Pancreas (tissue), 10 donors: ENCODE measurements around the gene WTIP. TPM values are rescaled to one million over a fixed set of nuclear protein-coding genes. Genes with fewer than 3 reads are reported as not detected.

Experiments used
- ATAC-seq, 4 donors: fragments of 200-7000 bp; cut with Tn5 transposase; one replicate each; pipeline versions ENCODE4 v1.8.0 to v1.9.1; 2020; ENCODE audit warnings: mild to moderate bottlenecking in 4 of 4, moderate library complexity in 4 of 4
- DNase-seq, 6 donors: peaks; one replicate each; pipeline ENCODE4 v3.0.0-alpha.2; 2020
- FAIRE-seq: peaks from 2 replicates; lab custom pipeline; 2012; peaks lifted over from hg19 to GRCh38; lab: Jason Lieb, UNC
- H3K27ac ChIP-seq, 4 donors: fragments of 200-600 bp; sonication (generic); 1 replicate in 3 of 4; 2 replicates in 1 of 4; pipeline versions ENCODE4 v1.5.0 to v1.8.0; 2020
- H3K27me3 ChIP-seq, 4 donors: fragments of 200-600 bp; one replicate each; pipeline ENCODE4 v1.8.0; 2021
- H3K36me3 ChIP-seq, 3 donors: fragments of 200-600 bp; sonication (generic) in 1 of 3; one replicate each; pipeline versions ENCODE4 v1.5.0 to v1.8.0; 2020 to 2021
- H3K4me1 ChIP-seq, 3 donors: fragments of 200-600 bp; one replicate each; pipeline ENCODE4 v1.8.0; 2021
- H3K4me3 ChIP-seq, 4 donors: fragments of 200-600 bp; sonication (generic) in 2 of 4; one replicate each; pipeline versions ENCODE4 v1.5.0 to v1.8.0; 2020 to 2021
- H3K9me3 ChIP-seq, 4 donors: fragments of 200-600 bp; one replicate each; pipeline ENCODE4 v1.8.0; 2021
- WGBS, 2 donors: extraction: QIAGEN DNeasy Blood & Tissue Kit; methylation state at CpG; one replicate each; pipeline ENCODE4 v1.1.7; 2013; 5-methylcytosine and 5-hydroxymethylcytosine counted together
- intact Hi-C, 3 donors: fragments of 100-400 bp; cut with DNase I; formaldehyde crosslinking; loops; one replicate each; pipeline versions ENCODE4 v1.11.1 to v1.14.2; 2022
- polyA plus RNA-seq, 2 donors: library from polyadenylated mRNA; stranded (reverse); fragments of 200-250 nt; gene quantifications; one replicate each; pipeline ENCODE4 v1.2.3, GENCODE V29; 2013
- total RNA-seq, 6 donors: library from RNA; stranded (reverse); fragmentation: NEBNext Ultra II Directional in 4 of 6; extraction: Animal tissue kit (Norgen Biotek cat#: 25700) in 4 of 6; gene quantifications; one replicate each; pipeline versions ENCODE4 v1.2.1 to v1.2.4, GENCODE V29; 2021 to 2023
- TF ChIP-seq, protein P1 (sequence below), 4 donors: fragments of 200-600 bp; sonication (generic) in 3 of 4; IDR thresholded peaks; one replicate each; pipeline versions ENCODE4 v1.5.0 to v1.8.0; 2021; ENCODE audit warnings: antibody characterized with exemption in 4 of 4
- donor health status: healthy with polysubstance abuse.
- donor health status: DM: no; HTN: no; CAD: no; lungs with moderate emphysema.
- donor health status: DM: no; HTN: no; CAD: no.
- donor health status: control.
- donor health status: control.
- donor health status: Bipolar disorder and iron deficiency.
- donor health status: DM: yes; HTN: yes; CAD: no.
- donor health status: DM: no; HTN: no; CAD: no.
- donor health status: DM: no; HTN: no; CAD: no.
- donor health status: DM: yes; HTN: yes; CAD: no.

WTIP gene
- total and polyA plus RNA-seq, 8 donors, result 3.4 to 11.3 (median 4.4) TPM

DNA sequence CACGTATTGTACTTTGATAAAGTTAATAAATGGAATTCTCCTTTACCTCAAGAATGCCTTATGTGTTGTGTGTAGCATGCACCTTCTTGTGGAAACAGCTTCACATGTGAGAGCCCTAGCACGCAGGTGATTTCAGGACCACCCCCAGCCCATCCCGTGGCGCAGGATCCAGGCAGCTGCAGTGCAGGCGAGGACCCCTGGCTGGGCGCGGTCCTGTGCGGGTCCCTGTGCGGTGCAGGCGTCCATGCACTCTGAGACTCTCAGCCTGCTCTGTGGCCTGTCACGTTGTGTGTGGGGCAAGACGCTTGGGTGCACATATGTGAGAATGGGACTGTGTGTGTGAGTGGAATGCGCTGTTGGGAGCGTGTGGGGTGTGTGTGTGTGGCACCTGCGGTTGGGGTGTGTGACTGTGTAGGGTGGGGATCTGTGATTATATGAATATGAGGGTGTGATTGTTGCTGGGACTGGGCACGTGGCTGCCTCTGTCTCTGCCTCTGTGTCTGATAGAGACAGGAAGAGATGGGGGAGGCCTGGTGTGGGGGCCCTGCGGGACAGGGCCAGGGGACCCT, 30.8 kb downstream of the WTIP start:
- no peak overlapping the region for H3K4me3 ChIP-seq
- intact Hi-C loops, result no loop called here
- ATAC-seq (no peak), DNase-seq (no peak), FAIRE-seq (no peak)
- no peaks in the 10 kb centered on the region for H3K9me3 ChIP-seq
- no peaks in the 10 kb centered on the region for H3K27me3 ChIP-seq
- 75 to 79% methylated on average over 17 of the region's 17 CpGs for WGBS, 2 donors
- no peaks in the 10 kb centered on the region for H3K4me1 ChIP-seq
- H3K27ac ChIP-seq, result no peak overlapping the region
- H3K36me3 ChIP-seq, result no peaks in the 10 kb centered on the region
- TF ChIP-seq, protein P1, sequence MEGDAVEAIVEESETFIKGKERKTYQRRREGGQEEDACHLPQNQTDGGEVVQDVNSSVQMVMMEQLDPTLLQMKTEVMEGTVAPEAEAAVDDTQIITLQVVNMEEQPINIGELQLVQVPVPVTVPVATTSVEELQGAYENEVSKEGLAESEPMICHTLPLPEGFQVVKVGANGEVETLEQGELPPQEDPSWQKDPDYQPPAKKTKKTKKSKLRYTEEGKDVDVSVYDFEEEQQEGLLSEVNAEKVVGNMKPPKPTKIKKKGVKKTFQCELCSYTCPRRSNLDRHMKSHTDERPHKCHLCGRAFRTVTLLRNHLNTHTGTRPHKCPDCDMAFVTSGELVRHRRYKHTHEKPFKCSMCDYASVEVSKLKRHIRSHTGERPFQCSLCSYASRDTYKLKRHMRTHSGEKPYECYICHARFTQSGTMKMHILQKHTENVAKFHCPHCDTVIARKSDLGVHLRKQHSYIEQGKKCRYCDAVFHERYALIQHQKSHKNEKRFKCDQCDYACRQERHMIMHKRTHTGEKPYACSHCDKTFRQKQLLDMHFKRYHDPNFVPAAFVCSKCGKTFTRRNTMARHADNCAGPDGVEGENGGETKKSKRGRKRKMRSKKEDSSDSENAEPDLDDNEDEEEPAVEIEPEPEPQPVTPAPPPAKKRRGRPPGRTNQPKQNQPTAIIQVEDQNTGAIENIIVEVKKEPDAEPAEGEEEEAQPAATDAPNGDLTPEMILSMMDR (IDR thresholded peaks at IDR 0.05), result no peak

DNA sequence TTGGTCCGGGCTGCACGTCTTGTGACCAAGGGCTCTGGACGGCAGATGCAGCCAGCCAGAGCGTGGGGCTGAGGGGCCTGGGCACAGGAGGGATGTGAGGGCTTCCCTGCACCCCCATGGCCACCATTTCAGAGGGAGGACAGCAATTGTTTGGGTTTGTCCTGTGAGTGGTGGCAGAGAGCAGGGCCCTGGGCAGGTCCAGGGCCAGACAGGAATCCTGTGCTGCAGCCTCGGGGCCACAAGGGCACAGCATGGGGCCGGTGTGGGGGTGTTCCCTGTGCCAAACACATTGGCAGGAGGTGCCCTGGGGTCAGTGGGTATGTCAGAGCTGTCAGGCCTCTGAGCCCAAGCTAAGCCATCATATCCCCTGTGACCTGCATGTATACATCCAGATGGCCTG, 32.2 kb downstream of the WTIP start:
- Histone ChIP-seq H3K27me3 (no peaks in the 10 kb centered on the region), H3K36me3 (no peaks in the 10 kb centered on the region), H3K4me1 (no peaks in the 10 kb centered on the region), H3K9me3 (no peaks in the 10 kb centered on the region), H3K27ac (no peak overlapping the region), H3K4me3 (no peak overlapping the region)
- FAIRE-seq, result no peak
- no peak for DNase-seq
- intact Hi-C loops, result no loop called here
- TF ChIP-seq, protein P1 (IDR thresholded peaks at IDR 0.05), result no peak
- no peak for ATAC-seq
- WGBS, 2 donors, result 64 to 71% methylated on average over 6 of the region's 6 CpGs

DNA sequence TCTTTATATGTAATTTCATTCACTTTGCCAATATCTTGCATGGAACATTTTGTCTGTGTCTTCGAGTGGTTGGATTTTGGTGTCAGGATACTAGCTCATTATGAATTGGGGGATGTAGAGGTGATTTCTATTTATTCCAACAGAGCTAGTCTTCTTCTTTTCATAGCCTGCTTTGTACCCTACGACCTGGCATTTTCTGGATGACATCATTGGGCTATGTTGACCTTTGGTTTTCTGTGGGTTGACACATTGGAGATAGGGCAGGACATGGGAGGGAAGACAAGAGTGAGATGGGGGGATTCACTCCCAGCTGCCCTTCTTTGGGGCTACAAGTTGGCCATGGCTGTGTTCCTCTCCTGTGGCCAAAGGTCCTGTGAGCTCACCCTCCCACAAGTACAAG, 38.0 kb downstream of the WTIP start:
- intact Hi-C loops, result no loop called here
- 38 to 47% methylated on average over 2 of the region's 2 CpGs for WGBS, 2 donors
- DNase-seq, result no peak
- TF ChIP-seq, protein P1 (IDR thresholded peaks at IDR 0.05), result no peak
- Histone ChIP-seq H3K4me3 (no peak overlapping the region), H3K27ac (no peak overlapping the region), H3K4me1 (no peaks in the 10 kb centered on the region), H3K9me3 (no peaks in the 10 kb centered on the region), H3K27me3 (no peaks in the 10 kb centered on the region), H3K36me3 (no peaks in the 10 kb centered on the region)
- FAIRE-seq, result no peak
- ATAC-seq, result no peak

DNA sequence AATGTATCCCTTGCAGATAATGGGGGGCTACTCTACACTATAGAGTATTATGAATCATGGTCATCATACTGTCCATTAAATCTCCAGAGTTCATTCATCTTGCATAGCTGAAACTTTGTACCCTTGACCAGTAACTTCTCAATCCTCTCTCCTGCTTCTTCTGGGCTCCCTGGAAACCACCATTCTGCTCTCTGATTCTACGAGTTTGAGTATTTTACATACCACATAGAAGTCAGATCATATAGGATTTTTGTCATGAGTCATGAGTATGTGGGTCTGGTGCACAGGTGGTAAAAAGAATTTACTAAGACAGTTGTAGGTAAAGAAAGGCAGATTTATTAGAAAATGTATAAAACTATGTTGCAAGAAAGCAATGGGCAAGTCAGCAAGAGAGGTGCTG, 41.9 kb downstream of the WTIP start:
- Histone ChIP-seq H3K9me3 (no peaks in the 10 kb centered on the region), H3K4me1 (no peaks in the 10 kb centered on the region), H3K4me3 (no peak overlapping the region), H3K36me3 (no peaks in the 10 kb centered on the region), H3K27me3 (no peaks in the 10 kb centered on the region), H3K27ac (no peak overlapping the region)
- no peak for FAIRE-seq
- TF ChIP-seq, protein P1 (IDR thresholded peaks at IDR 0.05), result no peak
- intact Hi-C loops, result no loop called here
- no peak for DNase-seq
- no peak for ATAC-seq
- 34 to 80% methylated on average over 1 of the region's 1 CpG for WGBS, 2 donors

DNA sequence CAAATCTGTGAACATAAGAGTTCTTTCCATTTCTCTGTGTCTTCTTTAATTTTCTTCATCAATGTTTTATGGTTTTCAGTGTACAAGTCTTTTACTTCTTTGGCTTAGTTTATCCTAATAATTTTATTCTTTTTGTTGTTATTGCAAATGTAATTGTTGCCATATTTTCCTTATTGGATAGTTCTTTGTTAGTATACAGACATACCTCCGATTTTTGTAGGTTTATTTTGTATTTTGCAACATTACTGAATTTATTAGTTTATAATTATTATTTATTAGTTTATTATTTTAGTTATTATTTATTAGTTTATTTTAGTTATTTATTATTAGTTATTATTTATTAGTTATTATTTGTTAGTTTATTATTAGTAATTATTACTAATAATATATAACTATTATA, 43.4 kb downstream of the WTIP start:
- H3K36me3 ChIP-seq, result no peaks in the 10 kb centered on the region
- FAIRE-seq (peak; percentile 99), ATAC-seq (no peak), DNase-seq (no peak)
- H3K4me1 ChIP-seq, result no peaks in the 10 kb centered on the region
- WGBS, 2 donors, result 49 to 64% methylated on average over 1 of the region's 1 CpG
- no peaks in the 10 kb centered on the region for H3K27me3 ChIP-seq
- TF ChIP-seq, protein P1 (IDR thresholded peaks at IDR 0.05), result no peak
- H3K27ac ChIP-seq, result no peak overlapping the region
- H3K9me3 ChIP-seq, result no peaks in the 10 kb centered on the region
- intact Hi-C loops, result no loop called here
- H3K4me3 ChIP-seq, result no peak overlapping the region
